Small intestine (tissue), 7 donors: Measurements from ENCODE around the gene LPO. TPM values are rescaled to one million over a fixed set of nuclear protein-coding genes. Genes with fewer than 3 reads are reported as not detected.
A peak's percentile ranks its signal among the peaks of the same experiment; 100 is the strongest.

Source experiments
- DNase-seq, 2 donors: peaks; one replicate each; pipeline versions ENCODE4 v3.0.0 to v3.0.0-alpha.2; 2013
- FAIRE-seq: peaks from 2 replicates; lab custom pipeline; 2012; peaks lifted over from hg19 to GRCh38; lab: Jason Lieb, UNC
- H3K27ac ChIP-seq, 3 donors: one replicate each; pipeline ENCODE4 v1.5.1; 2013; ENCODE audit warnings: low read length in 2 of 3, mild to moderate bottlenecking in 2 of 3, control low read depth in 1 of 3, inconsistent platforms in 1 of 3, low read depth in 1 of 3, moderate library complexity in 1 of 3
- H3K27me3 ChIP-seq, 3 donors: one replicate each; pipeline ENCODE4 v1.6.1; 2013; ENCODE audit warnings: low read length in 3 of 3, inconsistent platforms in 1 of 3; ENCODE audit not compliant: control insufficient read depth in 3 of 3, insufficient read depth in 3 of 3
- H3K36me3 ChIP-seq, 3 donors: one replicate each; pipeline ENCODE4 v1.6.1; 2013; ENCODE audit warnings: low read length in 3 of 3, inconsistent platforms in 1 of 3, low read depth in 1 of 3, mild to moderate bottlenecking in 1 of 3, moderate library complexity in 1 of 3; ENCODE audit not compliant: control insufficient read depth in 3 of 3, insufficient read depth in 2 of 3
- H3K4me1 ChIP-seq, 3 donors: one replicate each; pipeline ENCODE4 v1.6.1; 2013; ENCODE audit warnings: low read length in 2 of 3, inconsistent platforms in 1 of 3, low read depth in 1 of 3, mild to moderate bottlenecking in 1 of 3, moderate library complexity in 1 of 3; ENCODE audit not compliant: control insufficient read depth in 3 of 3, insufficient read depth in 2 of 3
- H3K4me3 ChIP-seq, 3 donors: one replicate each; pipeline ENCODE4 v1.5.1; 2013; ENCODE audit warnings: low read length in 3 of 3, control low read depth in 1 of 3, inconsistent platforms in 1 of 3, low read depth in 1 of 3, mild to moderate bottlenecking in 1 of 3, moderate library complexity in 1 of 3
- H3K9me3 ChIP-seq, 2 donors: one replicate each; pipeline ENCODE4 v1.6.1; 2013; ENCODE audit warnings: low read depth in 1 of 2, low read length in 1 of 2; ENCODE audit not compliant: control insufficient read depth in 2 of 2, insufficient read depth in 1 of 2
- WGBS, 3 donors: extraction: QIAGEN DNeasy Blood & Tissue Kit; methylation state at CpG; one replicate each; pipeline ENCODE4 v1.1.7; 2013; 5-methylcytosine and 5-hydroxymethylcytosine counted together
- polyA plus RNA-seq, 4 donors: library from polyadenylated mRNA; stranded (reverse) in 3 of 4; unstranded in 1 of 4; fragments of 200-250 nt in 3 of 4; fragments of 120-200 nt in 1 of 4; gene quantifications; one replicate each; pipeline versions ENCODE4 v1.2.1 to v1.2.3, GENCODE V29; 2013
- donor health status: healthy with polysubstance abuse.
- donor health status: control.
- donor health status: control.
- donor health status: Bipolar disorder and iron deficiency.
- donor health status: healthy.

Gene LPO
- polyA plus RNA-seq, 4 donors, result 0.44 to 0.55 TPM; not detected in 2

DNA sequence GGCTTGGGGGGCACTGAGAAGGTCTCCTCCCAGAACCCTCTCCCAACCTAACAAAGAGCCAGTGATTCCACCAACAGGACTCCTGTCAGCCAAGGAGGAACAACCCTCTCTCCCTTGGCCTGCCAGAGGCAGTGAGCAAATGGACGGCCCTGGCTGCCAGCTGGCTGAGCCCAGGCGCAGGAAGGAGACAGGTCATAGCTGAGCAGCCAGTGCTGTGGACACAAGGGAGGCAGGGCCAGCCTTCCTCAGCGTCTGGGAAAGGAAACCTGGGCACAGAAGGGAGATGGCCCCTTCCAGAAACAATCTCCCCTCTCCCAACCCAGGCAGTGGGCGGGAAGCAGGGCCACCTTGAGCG is 40.3 kb downstream of the LPO start:
- Histone ChIP-seq H3K27me3 (peaks cover 2 to 46% (median 4%) of the 10 kb centered on the region in 3 donors), H3K4me1 (peaks cover 0 to 5% (median 0%) of the 10 kb centered on the region in 3 donors), H3K36me3 (no peaks in the 10 kb centered on the region), H3K27ac (peak overlapping the region in 1 of 3 donors; percentile 17), H3K4me3 (peak overlapping the region in 1 of 3 donors; percentile 15), H3K9me3 (no peaks in the 10 kb centered on the region)
- 16 to 36% (median 33%) methylated on average over 5 of the region's 5 CpGs for whole genome bisulfite sequencing, 3 donors
- no peak for DNase-seq
- FAIRE-seq, result no peak

DNA sequence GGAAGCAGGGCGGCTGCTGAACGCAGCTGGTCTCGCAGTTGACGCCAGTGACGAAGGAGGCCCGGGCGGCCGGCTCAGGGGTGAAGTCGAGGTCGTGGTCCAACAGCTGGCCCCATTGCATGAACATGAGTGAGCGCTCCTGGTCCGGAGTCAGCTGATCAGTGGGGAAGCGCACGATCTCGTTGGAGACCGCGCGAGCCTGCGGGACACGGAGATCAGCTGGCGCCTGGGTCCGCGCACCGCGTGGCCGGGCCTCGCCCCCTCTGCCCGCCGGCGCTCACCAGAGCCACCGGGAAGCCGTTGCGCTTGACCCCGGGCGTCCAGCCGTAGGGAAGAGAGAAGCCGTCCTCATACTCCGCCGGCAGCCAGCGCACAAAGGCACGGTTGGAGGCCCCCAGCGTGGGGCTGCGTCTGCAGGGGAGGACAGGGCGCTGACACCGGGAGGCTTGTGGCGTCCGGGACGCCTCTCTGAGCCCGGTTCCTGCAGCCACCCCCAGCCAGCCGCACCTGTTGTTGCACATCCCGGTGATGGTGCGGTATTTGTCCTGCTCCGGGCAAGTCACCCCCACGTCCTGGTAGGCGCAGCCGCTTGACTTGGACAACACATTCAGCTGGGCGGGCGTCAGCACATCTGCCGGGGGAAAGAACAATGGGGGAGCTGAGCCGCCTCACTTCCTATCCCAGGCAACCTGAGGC is 40.8 kb downstream of the LPO start:
- DNase-seq, result peak; percentile 4 to 67
- FAIRE-seq, result no peak
- Histone ChIP-seq H3K4me1 (peaks cover 0 to 5% (median 0%) of the 10 kb centered on the region in 3 donors), H3K27ac (no peak overlapping the region), H3K36me3 (no peaks in the 10 kb centered on the region), H3K27me3 (peaks cover 2 to 51% (median 4%) of the 10 kb centered on the region in 3 donors), H3K9me3 (no peaks in the 10 kb centered on the region), H3K4me3 (peak overlapping the region in 1 of 3 donors; percentile 15)
- 17 to 29% (median 21%) methylated on average over 35 to 60 of the region's 60 CpGs for WGBS, 3 donors

- FAIRE-seq (no peak), DNase-seq (no peak)
- Histone ChIP-seq H3K27ac (no peak overlapping the region), H3K4me1 (peaks cover 0 to 5% (median 0%) of the 10 kb centered on the region in 3 donors), H3K27me3 (peaks cover 2 to 55% (median 4%) of the 10 kb centered on the region in 3 donors), H3K9me3 (no peaks in the 10 kb centered on the region), H3K4me3 (no peak overlapping the region), H3K36me3 (no peaks in the 10 kb centered on the region)
- WGBS, 3 donors, result 70 to 73% (median 72%) methylated on average over 16 of the region's 16 CpGs
Measured at GRCh38 chr17:58279736-58280479, 41.5 kb downstream of the LPO start.

DNA sequence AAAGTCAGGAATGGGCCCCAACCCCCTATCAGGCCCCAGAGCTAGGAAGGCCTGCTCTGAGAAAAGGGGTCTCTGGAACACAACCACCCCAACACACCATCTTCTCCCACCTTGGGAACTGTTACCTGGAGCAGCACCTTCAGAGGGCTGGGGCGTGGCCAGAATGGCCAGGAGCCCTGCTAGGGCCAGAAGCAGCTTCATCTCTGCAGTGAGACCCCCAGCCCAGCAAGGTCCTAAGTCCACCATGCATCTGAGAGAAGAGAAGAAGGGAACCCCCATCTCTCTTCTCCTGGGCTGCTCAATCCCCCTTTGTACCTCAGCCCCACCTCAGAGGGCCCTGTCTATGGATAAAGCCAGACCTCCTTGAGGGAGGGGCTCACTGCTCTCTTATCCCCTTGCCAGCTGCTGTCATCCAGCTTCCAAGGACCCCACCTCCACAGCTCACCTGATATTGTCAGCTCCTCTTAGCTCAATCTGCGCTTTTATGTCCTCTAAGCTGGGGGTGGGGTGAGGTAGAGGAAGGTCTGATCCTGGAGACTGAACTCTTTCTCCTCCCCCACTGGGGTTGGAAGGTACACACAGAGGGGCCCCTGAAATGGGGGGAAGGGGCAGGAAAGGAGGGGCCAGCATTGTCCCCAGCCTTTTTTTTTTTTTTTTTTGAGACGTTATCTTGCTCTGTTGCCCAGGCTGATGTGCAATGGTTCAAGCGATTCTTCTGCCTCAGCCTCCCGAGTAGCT is 42.3 kb downstream of the LPO start, which contains the start of gene MPO:
Gene MPO (minus strand): TSS at position 456 of the 738 bp plus-strand sequence. CDS start 177 bp downstream, at position 279.
- 80 to 92% (median 88%) methylated on average over 4 to 5 of the region's 5 CpGs for WGBS, 3 donors
- Histone ChIP-seq H3K27me3 (peaks cover 2 to 55% (median 4%) of the 10 kb centered on the region in 3 donors), H3K4me1 (peaks cover 0 to 5% (median 0%) of the 10 kb centered on the region in 3 donors), H3K4me3 (no peak within 1 kb of the TSS), H3K27ac (no peak within 1 kb of the TSS), H3K9me3 (no peaks in the 10 kb centered on the region), H3K36me3 (no peaks in the 10 kb centered on the region)
- FAIRE-seq (no peak), DNase-seq (no peak)

GRCh38 chr17:58281511-58282011 is 43.2 kb downstream of the LPO start:
- H3K27me3 ChIP-seq, result peaks cover 2 to 55% (median 4%) of the 10 kb centered on the region in 3 donors
- FAIRE-seq (no peak), DNase-seq (no peak)
- no peaks in the 10 kb centered on the region for H3K36me3 ChIP-seq
- H3K27ac ChIP-seq, result no peak overlapping the region
- 36 to 55% (median 44%) methylated on average over 2 of the region's 2 CpGs for WGBS, 3 donors
- H3K4me1 ChIP-seq, result peaks cover 0 to 5% (median 0%) of the 10 kb centered on the region in 3 donors
- no peak overlapping the region for H3K4me3 ChIP-seq
- no peaks in the 10 kb centered on the region for H3K9me3 ChIP-seq

DNA sequence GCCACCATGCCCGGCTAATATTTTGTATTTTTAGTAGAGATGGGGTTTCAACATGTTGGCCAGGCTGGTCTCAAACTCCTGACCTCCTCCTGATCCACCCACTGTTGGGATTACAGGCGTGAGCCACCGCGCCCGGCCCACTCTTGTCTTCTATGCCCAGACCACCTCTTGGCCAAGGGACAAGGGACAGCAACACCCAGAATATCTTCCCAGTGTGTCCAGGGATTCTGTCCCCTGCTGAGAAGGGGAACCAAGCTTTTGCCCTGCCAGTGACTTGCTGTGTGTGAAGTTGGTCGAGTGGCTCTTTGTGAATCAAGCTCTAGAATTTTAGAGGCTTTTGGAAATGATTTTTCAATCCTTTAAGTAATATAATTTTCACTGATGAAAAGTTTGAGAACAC is 44.1 kb downstream of the LPO start:
- Histone ChIP-seq H3K4me3 (no peak overlapping the region), H3K27me3 (peaks cover 2 to 55% (median 4%) of the 10 kb centered on the region in 3 donors), H3K4me1 (peaks cover 0 to 5% (median 0%) of the 10 kb centered on the region in 3 donors), H3K36me3 (no peaks in the 10 kb centered on the region), H3K27ac (no peak overlapping the region), H3K9me3 (no peaks in the 10 kb centered on the region)
- DNase-seq (no peak), FAIRE-seq (no peak)
- WGBS, 3 donors, result 84 to 89% (median 87%) methylated on average over 6 of the region's 6 CpGs

- no peak for DNase-seq
- WGBS, 3 donors, result 75 to 77% (median 75%) methylated on average over 12 of the region's 12 CpGs
- no peak for FAIRE-seq
- peaks cover 0 to 44% (median 4%) of the 10 kb centered on the region in 3 donors for H3K27me3 ChIP-seq
- H3K9me3 ChIP-seq, result no peaks in the 10 kb centered on the region
- no peak overlapping the region for H3K27ac ChIP-seq
- no peaks in the 10 kb centered on the region for H3K36me3 ChIP-seq
- H3K4me1 ChIP-seq, result peaks cover 0 to 5% (median 0%) of the 10 kb centered on the region in 3 donors
- H3K4me3 ChIP-seq, result no peak overlapping the region
Measured at GRCh38 chr17:58283674-58284612, 45.6 kb downstream of the LPO start.
